Peyer's patch (tissue), 4 donors: ENCODE results near the gene EPS8.

ENCODE experiments used
- CTCF ChIP-seq, 6 experiments: fragments of 450-650 bp in 4 of 6; fragments of 200-600 bp in 2 of 6; sonication (generic) in 1 of 6; IDR thresholded peaks; one replicate each; pipeline ENCODE4 v1.5.1; 2017 to 2019; ENCODE audit warnings: antibody characterized with exemption in 6 of 6, mild to moderate bottlenecking in 3 of 6, moderate library complexity in 1 of 6
- POLR2A ChIP-seq, 2 donors: fragments of 450-650 bp; IDR thresholded peaks; one replicate each; pipeline ENCODE4 v1.5.1; 2017; ENCODE audit warnings: antibody characterized with exemption in 2 of 2, mild to moderate bottlenecking in 2 of 2, moderate library complexity in 2 of 2

- TF ChIP-seq POLR2A (IDR thresholded peaks at IDR 0.05): no peak
- no peak for TF ChIP-seq CTCF (IDR thresholded peaks at IDR 0.05)
Observed at GRCh38 chr12:15777355-15778012, 11.7 kb downstream of the EPS8 start.
